RWPE2 (cell line): ENCODE results near the gene CYP26C1.
"Not testable (repeated sequence)": the region's sequence is repeated elsewhere in the genome, so short reads cannot be mapped to it uniquely, and the experiment has no call there.

Experiments
- ATAC-seq: fragments of 200-7000 bp; cut with Tn5 transposase; 3 replicates; pipeline ENCODE4 v1.9.1; 2021; ENCODE audit warnings: low read depth
- DNase-seq: peaks from one replicate; pipeline ENCODE4 v3.0.0-alpha.2; 2020; ENCODE audit warnings: low spot score
- H3K27ac ChIP-seq: fragments of 450-650 bp; 2 replicates; pipeline ENCODE4 v1.5.1; 2017; ENCODE audit warnings: mild to moderate bottlenecking; ENCODE audit not compliant: poor library complexity, severe bottlenecking
- H3K27me3 ChIP-seq: fragments of 250-450 bp; sonication (Bioruptor Pico); 2 replicates; pipeline ENCODE4 v1.5.1; 2021; ENCODE audit warnings: mild to moderate bottlenecking, moderate library complexity; ENCODE audit not compliant: insufficient read depth, poor library complexity, severe bottlenecking
- H3K36me3 ChIP-seq: fragments of 250-450 bp; sonication (Bioruptor Pico); 2 replicates; pipeline ENCODE4 v1.5.1; 2020; ENCODE audit warnings: low read depth, mild to moderate bottlenecking, moderate library complexity
- H3K4me1 ChIP-seq: fragments of 250-450 bp; sonication (Bioruptor Pico); 2 replicates; pipeline ENCODE4 v1.5.1; 2021; ENCODE audit warnings: mild to moderate bottlenecking, moderate library complexity; ENCODE audit not compliant: insufficient read depth, poor library complexity, severe bottlenecking
- H3K4me3 ChIP-seq: fragments of 250-450 bp; sonication (Bioruptor Pico); 2 replicates; pipeline ENCODE4 v1.5.1; 2021; ENCODE audit warnings: mild to moderate bottlenecking, moderate library complexity; ENCODE audit not compliant: severe bottlenecking
- H3K9me3 ChIP-seq: fragments of 250-450 bp; sonication (Bioruptor Pico); 2 replicates; pipeline ENCODE4 v1.5.1; 2021; ENCODE audit warnings: mild to moderate bottlenecking, moderate library complexity; ENCODE audit not compliant: severe bottlenecking
- TF ChIP-seq, protein P1 (sequence below): fragments of 450-650 bp; IDR thresholded peaks from one replicate; pipeline ENCODE4 v1.5.1; 2017; ENCODE audit warnings: mild to moderate bottlenecking, moderate library complexity; ENCODE audit not compliant: poor library complexity, severe bottlenecking

Gene CYP26C1

DNA sequence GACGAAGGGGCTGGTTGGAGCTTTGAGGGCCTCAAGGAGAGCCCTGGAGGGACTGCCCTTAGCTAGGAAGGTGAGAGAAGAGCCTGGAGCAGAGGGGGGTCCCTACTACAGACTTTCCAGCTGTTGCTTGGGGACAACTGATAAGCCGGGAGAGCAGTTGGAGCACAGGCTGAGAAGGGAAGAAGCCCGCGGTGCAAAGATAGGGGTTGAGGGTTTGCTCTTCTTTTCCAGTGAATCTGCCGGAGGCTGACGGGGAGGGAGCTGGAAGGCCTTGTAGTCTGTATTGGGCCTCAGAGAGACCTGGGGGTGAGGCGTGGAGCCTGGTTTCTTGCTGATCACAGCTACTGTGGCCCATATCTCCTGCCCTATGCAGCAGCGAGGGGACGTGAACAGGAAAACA lies 36.8 kb downstream of the CYP26C1 start:
- Histone ChIP-seq H3K27ac (no peak overlapping the region), H3K4me1 (no peaks in the 10 kb centered on the region), H3K36me3 (no peaks in the 10 kb centered on the region), H3K9me3 (no peaks in the 10 kb centered on the region), H3K4me3 (no peak overlapping the region), H3K27me3 (no peaks in the 10 kb centered on the region)
- TF ChIP-seq, protein P1, sequence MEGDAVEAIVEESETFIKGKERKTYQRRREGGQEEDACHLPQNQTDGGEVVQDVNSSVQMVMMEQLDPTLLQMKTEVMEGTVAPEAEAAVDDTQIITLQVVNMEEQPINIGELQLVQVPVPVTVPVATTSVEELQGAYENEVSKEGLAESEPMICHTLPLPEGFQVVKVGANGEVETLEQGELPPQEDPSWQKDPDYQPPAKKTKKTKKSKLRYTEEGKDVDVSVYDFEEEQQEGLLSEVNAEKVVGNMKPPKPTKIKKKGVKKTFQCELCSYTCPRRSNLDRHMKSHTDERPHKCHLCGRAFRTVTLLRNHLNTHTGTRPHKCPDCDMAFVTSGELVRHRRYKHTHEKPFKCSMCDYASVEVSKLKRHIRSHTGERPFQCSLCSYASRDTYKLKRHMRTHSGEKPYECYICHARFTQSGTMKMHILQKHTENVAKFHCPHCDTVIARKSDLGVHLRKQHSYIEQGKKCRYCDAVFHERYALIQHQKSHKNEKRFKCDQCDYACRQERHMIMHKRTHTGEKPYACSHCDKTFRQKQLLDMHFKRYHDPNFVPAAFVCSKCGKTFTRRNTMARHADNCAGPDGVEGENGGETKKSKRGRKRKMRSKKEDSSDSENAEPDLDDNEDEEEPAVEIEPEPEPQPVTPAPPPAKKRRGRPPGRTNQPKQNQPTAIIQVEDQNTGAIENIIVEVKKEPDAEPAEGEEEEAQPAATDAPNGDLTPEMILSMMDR: no peak
- DNase-seq: no peak
- no peak for ATAC-seq

DNA sequence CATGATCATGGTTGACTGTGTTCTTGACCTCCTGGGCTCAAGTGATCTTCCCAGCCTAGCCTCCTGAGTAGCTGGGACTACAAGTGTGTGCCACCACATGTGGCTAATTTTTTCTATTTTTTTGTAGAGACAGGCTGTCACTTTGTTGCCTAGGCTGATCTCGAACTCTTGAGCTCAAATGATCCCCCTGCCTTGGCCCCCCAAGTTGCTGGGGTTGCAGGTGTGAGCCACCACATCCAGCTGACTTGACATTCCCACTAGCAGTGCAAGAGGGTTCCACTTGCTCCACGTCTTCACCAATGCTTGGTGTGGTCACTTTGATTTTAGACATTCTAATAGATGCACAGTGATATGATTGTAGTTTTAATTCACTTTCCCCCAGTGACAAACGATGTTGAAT lies 38.2 kb downstream of the CYP26C1 start:
- no peaks in the 10 kb centered on the region for H3K36me3 ChIP-seq
- no peak overlapping the region for H3K27ac ChIP-seq
- no peak overlapping the region for H3K4me3 ChIP-seq
- H3K9me3 ChIP-seq: peaks cover 3% of the 10 kb centered on the region
- TF ChIP-seq, protein P1: no peak
- DNase-seq: no peak
- no peak for ATAC-seq
- no peaks in the 10 kb centered on the region for H3K4me1 ChIP-seq
- no peaks in the 10 kb centered on the region for H3K27me3 ChIP-seq

DNA sequence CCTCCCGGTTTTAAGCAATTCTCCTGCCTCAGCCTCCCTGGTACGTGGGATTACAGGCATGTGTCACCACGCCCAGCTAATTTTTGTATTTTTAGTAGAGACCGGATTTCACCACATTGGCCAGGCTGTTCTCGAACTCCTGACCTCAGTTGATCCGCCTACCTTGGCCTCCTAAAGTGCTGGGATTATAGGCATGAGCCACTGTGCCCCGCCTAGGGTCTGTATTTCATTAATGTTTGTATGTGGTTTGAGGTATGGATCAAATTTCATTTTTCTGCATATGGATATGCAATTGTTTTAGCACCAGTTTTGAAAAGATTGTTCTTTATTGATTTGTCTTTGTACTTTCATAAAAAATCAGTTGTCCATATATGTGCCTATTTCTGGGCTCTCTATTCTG lies 39.1 kb downstream of the CYP26C1 start:
- Histone ChIP-seq H3K27ac (no peak overlapping the region), H3K27me3 (no peaks in the 10 kb centered on the region), H3K9me3 (peaks cover 6% of the 10 kb centered on the region), H3K36me3 (no peaks in the 10 kb centered on the region), H3K4me3 (no peak overlapping the region), H3K4me1 (no peaks in the 10 kb centered on the region)
- no peak for DNase-seq
- TF ChIP-seq, protein P1: no peak
- no peak for ATAC-seq

DNA sequence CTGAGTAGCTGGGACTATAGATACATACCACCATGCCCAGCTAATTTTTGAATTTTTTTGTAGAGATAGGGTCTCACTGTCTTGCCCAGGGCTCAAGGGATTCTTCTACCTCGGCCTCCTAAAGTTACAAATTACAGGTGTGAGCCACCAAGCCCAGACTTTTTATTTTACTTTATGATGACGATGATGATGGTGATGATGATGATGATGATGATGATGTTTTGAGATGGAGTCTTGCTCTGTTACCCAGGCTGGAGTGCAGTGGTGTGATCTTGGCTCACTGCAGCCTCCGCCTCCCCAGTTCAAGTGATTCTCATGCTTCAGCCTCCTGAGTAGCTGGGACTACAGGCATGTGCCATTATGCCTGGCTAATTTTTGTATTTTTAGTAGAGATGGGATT lies 40.5 kb downstream of the CYP26C1 start:
- H3K4me1 ChIP-seq, ATAC-seq, H3K27me3 ChIP-seq, H3K4me3 ChIP-seq, DNase-seq, H3K27ac ChIP-seq, H3K36me3 ChIP-seq, H3K9me3 ChIP-seq: not testable (repeated sequence)

DNA sequence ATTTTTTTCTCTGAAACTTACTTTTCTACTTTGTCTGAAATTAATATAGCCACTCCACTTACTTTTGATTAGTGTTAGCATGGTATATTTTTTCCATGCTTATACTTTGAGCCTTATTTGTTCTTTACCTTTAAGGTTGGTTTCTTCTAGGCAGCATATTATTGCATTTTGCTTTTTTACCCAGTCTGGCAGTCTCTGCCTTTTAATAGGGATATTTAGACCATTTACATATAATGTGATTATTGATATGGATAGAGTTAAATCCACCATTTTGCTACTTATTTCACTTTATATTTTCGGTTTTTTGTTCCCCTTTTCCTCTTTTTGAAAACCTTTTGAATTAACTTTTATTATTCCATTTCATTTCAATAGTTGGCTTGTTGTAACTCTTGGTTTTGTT lies 43.4 kb downstream of the CYP26C1 start:
- TF ChIP-seq, protein P1: no peak

More for the DNA sequence above, 43.4 kb downstream of the CYP26C1 start:
- ATAC-seq (no peak), DNase-seq (no peak)
- H3K4me1 ChIP-seq: no peaks in the 10 kb centered on the region
- H3K36me3 ChIP-seq: no peaks in the 10 kb centered on the region
- H3K9me3 ChIP-seq: peaks cover 6% of the 10 kb centered on the region
- H3K27me3 ChIP-seq: no peaks in the 10 kb centered on the region
- no peak overlapping the region for H3K4me3 ChIP-seq
- no peak overlapping the region for H3K27ac ChIP-seq
